AG04449 (cell line): ENCODE data around the gene MAPT.

Experiments
- CTCF ChIA-PET: fragments of 350-600 bp; formaldehyde crosslinking; extraction: SDS; loops from one replicate; lab custom pipeline; 2021; ENCODE audit warnings: antibody characterized with exemption; lab: Yijun Ruan, JAX
- POLR2A ChIA-PET: fragments of 400-600, 350-600 bp; formaldehyde crosslinking; extraction: SDS; loops from one replicate; lab custom pipeline; 2020; ENCODE audit warnings: antibody characterized with exemption, inconsistent platforms; lab: Yijun Ruan, JAX
- DNase-seq: peaks from one replicate; pipeline ENCODE4 v3.0.0-alpha.2; 2010; ENCODE audit warnings: low read depth, low spot score
- H3K4me3 ChIP-seq: 2 replicates; pipeline ENCODE4 v1.5.1; 2011; ENCODE audit warnings: low read depth, mild to moderate bottlenecking, control low read depth, low read length
- CTCF ChIP-seq: IDR thresholded peaks from one replicate; pipeline ENCODE4 v1.5.1; 2011; ENCODE audit warnings: mild to moderate bottlenecking, moderate library complexity, low read length, control low read depth, inconsistent platforms; ENCODE audit not compliant: insufficient read depth; ENCODE audit errors: missing control alignments

Gene MAPT

GRCh38 chr17:45889579-45889978, 4.8 kb upstream of the MAPT start:
- POLR2A ChIA-PET = no interaction called here
- CTCF ChIA-PET = no interaction called here
- H3K4me3 ChIP-seq = no peak overlapping the region
- no peak for DNase-seq
- TF ChIP-seq CTCF = no peak

GRCh38 chr17:45893725-45894021, 681 bp upstream of the MAPT start:
- ChIA-PET CTCF (interaction anchor here (0.6 to 3.4 kb wide), 15 partner anchors 9 to 253 kb away, joined by 3 to 27 read pairs (median 5); no protein-coding TSS in a partner anchor), POLR2A (no interaction called here)
- H3K4me3 ChIP-seq = peak overlapping the region; percentile 70
- no peak for DNase-seq
- TF ChIP-seq CTCF = no peak

- ChIA-PET CTCF (interaction anchor here (1.0 to 2.6 kb wide), 2 partner anchors 11 to 19 kb away, joined by 5 to 27 read pairs; no protein-coding TSS in a partner anchor), POLR2A (no interaction called here)
- no peak for DNase-seq
- TF ChIP-seq CTCF = no peak
- peak overlapping the region; percentile 70 for H3K4me3 ChIP-seq
These were observed 1.1 kb downstream of the MAPT start for GRCh38 chr17:45895304-45895968.

- ChIA-PET POLR2A (no interaction called here), CTCF (interaction anchor here (1.5 to 1.7 kb wide), 2 partner anchors 10 to 52 kb away, joined by 4 read pairs; no protein-coding TSS in a partner anchor)
- DNase-seq = no peak
- no peak overlapping the region for H3K4me3 ChIP-seq
- no peak for TF ChIP-seq CTCF
These were observed 1.8 kb downstream of the MAPT start for GRCh38 chr17:45895969-45896785.

- CTCF ChIA-PET = interaction anchor here (1.5 to 1.7 kb wide), 2 partner anchors 9 to 51 kb away, joined by 4 read pairs; no protein-coding TSS in a partner anchor
- POLR2A ChIA-PET = no interaction called here
- DNase-seq = no peak
- H3K4me3 ChIP-seq = no peak overlapping the region
- no peak for TF ChIP-seq CTCF
These were observed 2.7 kb downstream of the MAPT start for GRCh38 chr17:45896803-45897693.
